OCI-LY1 (cell line): ENCODE results near the gene MRS2.
A peak's percentile ranks its signal among the peaks of the same experiment; 100 is the strongest.

ENCODE experiments used
- EZH2 ChIP-seq: fragments of 200-600 bp; sonication (generic), shearing (Covaris generic); IDR thresholded peaks from 2 replicates; pipeline ENCODE4 v1.8.0; 2017; ENCODE audit warnings: borderline replicate concordance, mixed run types, mild to moderate bottlenecking, antibody characterized with exemption, low read length, moderate library complexity, mixed read lengths
- TF ChIP-seq, protein P1 (sequence below): fragments of 200-600 bp; sonication (generic), shearing (Covaris generic); IDR thresholded peaks from 2 replicates; pipeline ENCODE4 v1.5.1; 2017; ENCODE audit warnings: mild to moderate bottlenecking, antibody characterized with exemption, low read length, moderate library complexity, mixed read lengths

DNA sequence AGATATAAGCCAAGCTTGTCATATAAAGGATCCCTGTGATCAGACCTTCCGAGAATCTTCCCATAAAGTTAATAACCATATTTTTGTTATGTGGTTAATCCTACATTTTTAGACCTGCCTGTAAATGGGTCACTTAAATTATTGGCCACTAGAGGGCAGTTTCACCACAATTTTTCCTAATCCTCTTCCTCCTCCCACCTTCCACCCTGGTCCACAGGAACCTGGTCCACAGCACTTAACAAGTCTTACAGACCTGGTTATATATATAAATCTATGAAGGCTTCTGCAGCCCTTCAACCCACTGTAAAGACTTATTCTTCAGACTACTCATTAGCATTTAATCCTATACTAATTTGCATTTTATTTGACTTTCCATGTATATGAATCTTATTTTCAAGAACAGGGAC is 28.3 kb downstream of the MRS2 start:
- TF ChIP-seq, protein P1, sequence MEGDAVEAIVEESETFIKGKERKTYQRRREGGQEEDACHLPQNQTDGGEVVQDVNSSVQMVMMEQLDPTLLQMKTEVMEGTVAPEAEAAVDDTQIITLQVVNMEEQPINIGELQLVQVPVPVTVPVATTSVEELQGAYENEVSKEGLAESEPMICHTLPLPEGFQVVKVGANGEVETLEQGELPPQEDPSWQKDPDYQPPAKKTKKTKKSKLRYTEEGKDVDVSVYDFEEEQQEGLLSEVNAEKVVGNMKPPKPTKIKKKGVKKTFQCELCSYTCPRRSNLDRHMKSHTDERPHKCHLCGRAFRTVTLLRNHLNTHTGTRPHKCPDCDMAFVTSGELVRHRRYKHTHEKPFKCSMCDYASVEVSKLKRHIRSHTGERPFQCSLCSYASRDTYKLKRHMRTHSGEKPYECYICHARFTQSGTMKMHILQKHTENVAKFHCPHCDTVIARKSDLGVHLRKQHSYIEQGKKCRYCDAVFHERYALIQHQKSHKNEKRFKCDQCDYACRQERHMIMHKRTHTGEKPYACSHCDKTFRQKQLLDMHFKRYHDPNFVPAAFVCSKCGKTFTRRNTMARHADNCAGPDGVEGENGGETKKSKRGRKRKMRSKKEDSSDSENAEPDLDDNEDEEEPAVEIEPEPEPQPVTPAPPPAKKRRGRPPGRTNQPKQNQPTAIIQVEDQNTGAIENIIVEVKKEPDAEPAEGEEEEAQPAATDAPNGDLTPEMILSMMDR = peak; percentile 68
- no peak for TF ChIP-seq EZH2
